ENCODE data around the gene MARCHF3.
"Not testable (repeated sequence)": the region's sequence is repeated elsewhere in the genome, so short reads cannot be mapped to it uniquely, and the experiment has no call there.

MARCHF3 gene

DNA sequence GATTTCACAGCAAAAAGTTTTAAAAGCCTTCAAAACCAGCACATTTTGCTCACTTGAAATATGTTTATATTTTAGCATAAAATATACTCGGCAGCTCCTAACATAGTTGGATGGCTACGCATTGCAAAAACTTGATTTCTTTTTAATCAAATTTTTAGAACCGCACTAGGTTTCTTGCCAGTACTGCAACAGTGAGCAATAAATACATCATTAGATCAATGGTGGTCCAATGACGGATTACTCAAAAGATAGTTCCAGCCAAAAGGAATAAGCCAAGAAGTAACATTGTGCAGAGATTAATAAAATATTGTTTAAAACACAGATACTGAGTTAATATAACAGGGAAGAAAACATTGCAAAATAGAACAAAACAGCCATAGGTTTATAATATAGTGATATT, 5.5 kb downstream of the MARCHF3 start:
- Histone ChIP-seq H3K36me3 (ENCODE audit: insufficient read depth, low read length) (no peaks in the 10 kb centered on the region), H3K4me2 (ENCODE audit: low read length) (no peak overlapping the region), H3K9me3 (replicated peaks; ENCODE audit: low read length) (no peaks in the 10 kb centered on the region), H3K27me3 (ENCODE audit: control insufficient read depth, insufficient read depth, low read length) (no peaks in the 10 kb centered on the region), H3K4me3 (ENCODE audit: low read length) (no peak overlapping the region), H3K4me1 (ENCODE audit: control insufficient read depth, insufficient read depth, low read length) (peaks cover 32% of the 10 kb centered on the region), H3K9ac (ENCODE audit: low read depth, low read length) (no peak overlapping the region)

DNA sequence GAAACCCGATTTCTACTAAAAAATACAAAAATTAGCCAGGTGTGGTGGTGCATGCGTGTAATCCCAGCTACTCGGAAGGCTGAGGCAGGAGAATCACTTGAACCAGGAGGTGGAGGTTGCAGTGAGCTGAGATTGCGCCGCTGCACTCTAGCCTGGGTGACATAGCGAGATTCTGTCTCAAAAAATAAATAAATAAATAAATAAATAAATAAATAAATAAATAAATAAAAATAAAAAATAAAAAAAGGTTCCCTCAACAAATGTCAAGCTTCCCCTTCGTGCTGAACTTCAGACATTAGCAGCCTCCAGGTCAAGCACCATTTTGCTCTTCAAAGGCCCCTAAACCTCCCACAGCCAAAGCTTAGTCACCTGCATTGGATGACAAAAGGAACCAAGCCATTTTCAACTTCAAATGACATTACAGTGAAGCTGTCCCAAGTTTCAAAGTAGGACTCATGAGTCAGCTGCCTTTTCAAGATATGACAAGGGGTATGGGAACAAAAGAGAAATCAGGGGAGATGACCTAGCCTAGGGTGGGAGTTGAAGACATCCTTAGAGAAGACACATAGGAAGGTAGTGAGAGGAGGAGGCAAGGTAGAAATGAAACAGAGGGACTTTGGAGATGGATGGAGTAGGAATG, 6.7 kb downstream of the MARCHF3 start:
- H3K4me3 ChIP-seq (ENCODE audit: low read length); H3K4me2 ChIP-seq (ENCODE audit: low read length); H3K9ac ChIP-seq (ENCODE audit: low read depth, low read length); H3K9me3 ChIP-seq (replicated peaks; ENCODE audit: low read length); H3K27me3 ChIP-seq (ENCODE audit: control insufficient read depth, insufficient read depth, low read length); H3K36me3 ChIP-seq (ENCODE audit: insufficient read depth, low read length): not testable (repeated sequence)
- peaks cover 24% of the 10 kb centered on the region for H3K4me1 ChIP-seq (ENCODE audit: control insufficient read depth, insufficient read depth, low read length)

DNA sequence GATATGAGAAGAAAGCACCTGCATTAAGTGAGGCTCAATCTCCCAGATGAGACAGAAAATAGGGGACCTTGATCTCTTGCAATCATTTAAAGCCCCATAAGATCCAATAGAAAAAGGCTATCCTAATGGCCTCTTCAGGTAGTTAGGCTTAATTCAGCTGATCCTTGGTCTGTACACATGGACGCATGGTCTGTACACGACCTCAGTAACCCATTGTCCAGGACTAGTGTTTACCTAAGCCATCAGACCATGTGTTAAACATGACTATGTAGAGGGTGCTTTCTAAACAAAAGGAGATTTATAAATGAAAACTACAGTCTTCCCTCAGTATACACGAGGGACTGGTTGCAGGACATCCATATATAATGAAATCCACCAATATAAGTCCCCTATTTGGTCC, 7.5 kb downstream of the MARCHF3 start:
- Histone ChIP-seq H3K4me2 (ENCODE audit: low read length) (no peak overlapping the region), H3K4me1 (ENCODE audit: control insufficient read depth, insufficient read depth, low read length) (peaks cover 16% of the 10 kb centered on the region), H3K9ac (ENCODE audit: low read depth, low read length) (no peak overlapping the region), H3K36me3 (ENCODE audit: insufficient read depth, low read length) (no peaks in the 10 kb centered on the region), H3K27me3 (ENCODE audit: control insufficient read depth, insufficient read depth, low read length) (no peaks in the 10 kb centered on the region), H3K9me3 (replicated peaks; ENCODE audit: low read length) (no peaks in the 10 kb centered on the region), H3K4me3 (ENCODE audit: low read length) (no peak overlapping the region)

DNA sequence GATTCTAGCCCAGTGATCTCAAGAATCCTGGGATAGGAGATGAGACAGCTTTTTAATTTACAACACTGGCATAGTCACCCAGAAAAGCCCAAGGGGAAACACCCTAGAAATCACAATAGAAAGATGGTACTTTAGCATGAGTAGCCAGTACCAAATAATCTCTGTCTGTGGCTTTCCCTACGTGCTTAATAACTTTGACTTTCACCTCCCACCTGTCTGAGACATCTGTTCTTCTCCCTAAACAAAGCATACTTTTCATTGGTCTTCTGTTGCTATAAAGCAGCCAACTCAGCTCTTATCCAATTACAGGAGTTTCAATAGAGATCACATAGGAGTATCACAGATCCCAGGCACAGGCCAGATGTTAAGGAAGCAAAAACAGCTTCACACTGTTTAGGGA, 10.4 kb downstream of the MARCHF3 start:
- no peaks in the 10 kb centered on the region for H3K4me1 ChIP-seq (ENCODE audit: control insufficient read depth, insufficient read depth, low read length)
- H3K9me3 ChIP-seq (replicated peaks; ENCODE audit: low read length), result no peaks in the 10 kb centered on the region
- no peaks in the 10 kb centered on the region for H3K36me3 ChIP-seq (ENCODE audit: insufficient read depth, low read length)
- no peak overlapping the region for H3K4me3 ChIP-seq (ENCODE audit: low read length)
- H3K9ac ChIP-seq (ENCODE audit: low read depth, low read length), result no peak overlapping the region
- no peaks in the 10 kb centered on the region for H3K27me3 ChIP-seq (ENCODE audit: control insufficient read depth, insufficient read depth, low read length)
- no peak overlapping the region for H3K4me2 ChIP-seq (ENCODE audit: low read length)

DNA sequence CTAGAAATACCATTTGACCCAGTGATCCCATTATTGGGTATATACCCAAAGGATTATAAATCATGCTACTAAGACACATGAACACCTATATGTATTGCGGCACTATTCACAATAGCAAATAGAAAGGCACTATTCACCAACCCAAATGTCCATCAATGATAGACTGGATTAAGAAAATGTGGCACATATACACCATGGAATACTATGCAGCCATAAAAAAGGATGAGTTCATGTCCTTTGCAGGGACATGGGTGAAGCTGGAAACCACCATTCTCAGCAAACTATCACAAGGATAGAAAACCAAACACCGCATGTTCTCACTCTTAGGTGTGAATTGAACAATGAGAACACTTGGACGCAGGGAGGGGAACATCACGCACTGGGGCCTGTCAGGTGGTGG, 13.6 kb downstream of the MARCHF3 start:
- H3K27me3 ChIP-seq (ENCODE audit: control insufficient read depth, insufficient read depth, low read length); H3K9me3 ChIP-seq (replicated peaks; ENCODE audit: low read length); H3K4me3 ChIP-seq (ENCODE audit: low read length); H3K4me2 ChIP-seq (ENCODE audit: low read length); H3K36me3 ChIP-seq (ENCODE audit: insufficient read depth, low read length); H3K9ac ChIP-seq (ENCODE audit: low read depth, low read length): not testable (repeated sequence)
- peaks cover 22% of the 10 kb centered on the region for H3K4me1 ChIP-seq (ENCODE audit: control insufficient read depth, insufficient read depth, low read length)

DNA sequence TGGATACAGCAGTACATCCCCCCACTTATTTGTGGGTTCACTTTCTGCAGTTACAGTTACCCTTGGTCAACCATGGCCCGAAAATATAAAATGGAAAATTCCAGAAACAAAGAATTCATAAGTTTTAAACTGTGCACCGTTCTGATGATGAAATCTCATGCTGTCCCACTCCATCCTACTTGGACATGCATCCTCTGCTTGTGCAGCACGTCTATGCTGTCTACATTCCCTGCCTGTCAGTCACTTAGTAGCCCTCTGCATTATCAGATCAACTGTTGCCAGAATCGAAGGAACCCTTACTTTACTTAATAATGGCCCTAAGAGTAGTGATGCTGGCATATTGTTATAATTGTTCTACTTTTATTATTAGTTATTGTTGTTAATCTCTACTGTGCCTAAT, 14.6 kb downstream of the MARCHF3 start:
- no peak overlapping the region for H3K4me3 ChIP-seq (ENCODE audit: low read length)
- no peak overlapping the region for H3K9ac ChIP-seq (ENCODE audit: low read depth, low read length)
- no peaks in the 10 kb centered on the region for H3K36me3 ChIP-seq (ENCODE audit: insufficient read depth, low read length)
- H3K9me3 ChIP-seq (replicated peaks; ENCODE audit: low read length), result no peaks in the 10 kb centered on the region
- H3K4me1 ChIP-seq (ENCODE audit: control insufficient read depth, insufficient read depth, low read length), result peaks cover 31% of the 10 kb centered on the region
- H3K27me3 ChIP-seq (ENCODE audit: control insufficient read depth, insufficient read depth, low read length), result no peaks in the 10 kb centered on the region
- no peak overlapping the region for H3K4me2 ChIP-seq (ENCODE audit: low read length)

DNA sequence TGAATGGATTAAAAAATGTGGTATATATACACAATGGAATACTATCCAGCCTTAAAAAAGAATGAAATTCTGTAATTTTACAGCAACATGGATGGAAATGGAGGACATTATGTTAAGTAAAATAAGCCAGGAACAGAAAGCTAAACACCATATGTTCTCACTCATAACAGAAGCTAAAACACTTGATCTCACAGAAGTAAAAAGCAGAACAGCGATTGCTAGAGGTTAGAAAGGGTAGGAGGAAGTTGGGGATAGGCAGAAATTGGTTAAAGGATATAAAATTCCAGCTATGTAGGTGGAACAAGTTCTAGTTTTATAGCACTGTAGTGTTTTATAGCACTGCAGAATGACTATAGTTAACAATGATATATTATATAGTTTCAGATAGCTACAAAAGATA, 15.8 kb downstream of the MARCHF3 start:
- Histone ChIP-seq H3K27me3 (ENCODE audit: control insufficient read depth, insufficient read depth, low read length) (no peaks in the 10 kb centered on the region), H3K36me3 (ENCODE audit: insufficient read depth, low read length) (no peaks in the 10 kb centered on the region), H3K4me1 (ENCODE audit: control insufficient read depth, insufficient read depth, low read length) (peaks cover 42% of the 10 kb centered on the region), H3K4me2 (ENCODE audit: low read length) (no peak overlapping the region), H3K9ac (ENCODE audit: low read depth, low read length) (no peak overlapping the region), H3K9me3 (replicated peaks; ENCODE audit: low read length) (no peaks in the 10 kb centered on the region), H3K4me3 (ENCODE audit: low read length) (no peak overlapping the region)

DNA sequence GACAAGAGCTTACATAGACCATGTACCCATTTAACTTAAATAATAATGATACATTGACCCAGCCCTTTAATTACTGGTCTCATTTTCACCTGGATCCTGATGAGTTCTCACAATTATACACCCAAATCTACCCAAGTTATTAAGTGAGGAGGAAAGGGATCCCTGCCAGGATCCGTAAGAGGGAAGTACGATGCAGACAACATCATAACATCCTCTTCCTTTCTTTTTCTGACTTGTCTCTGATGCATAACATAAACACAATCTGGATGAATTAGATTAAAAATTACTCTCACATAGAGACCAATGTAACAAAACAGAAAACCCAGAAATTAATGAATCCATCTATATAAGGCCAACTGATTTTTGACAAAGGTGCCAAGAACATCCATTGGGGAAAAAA, 17.0 kb downstream of the MARCHF3 start:
- no peaks in the 10 kb centered on the region for H3K36me3 ChIP-seq (ENCODE audit: insufficient read depth, low read length)
- peaks cover 48% of the 10 kb centered on the region for H3K4me1 ChIP-seq (ENCODE audit: control insufficient read depth, insufficient read depth, low read length)
- peak overlapping the region; percentile 59 for H3K9ac ChIP-seq (ENCODE audit: low read depth, low read length)
- H3K27me3 ChIP-seq (ENCODE audit: control insufficient read depth, insufficient read depth, low read length), result no peaks in the 10 kb centered on the region
- H3K4me2 ChIP-seq (ENCODE audit: low read length), result peak overlapping the region; percentile 67
- peak overlapping the region; percentile 41 for H3K4me3 ChIP-seq (ENCODE audit: low read length)
- no peaks in the 10 kb centered on the region for H3K9me3 ChIP-seq (replicated peaks; ENCODE audit: low read length)

DNA sequence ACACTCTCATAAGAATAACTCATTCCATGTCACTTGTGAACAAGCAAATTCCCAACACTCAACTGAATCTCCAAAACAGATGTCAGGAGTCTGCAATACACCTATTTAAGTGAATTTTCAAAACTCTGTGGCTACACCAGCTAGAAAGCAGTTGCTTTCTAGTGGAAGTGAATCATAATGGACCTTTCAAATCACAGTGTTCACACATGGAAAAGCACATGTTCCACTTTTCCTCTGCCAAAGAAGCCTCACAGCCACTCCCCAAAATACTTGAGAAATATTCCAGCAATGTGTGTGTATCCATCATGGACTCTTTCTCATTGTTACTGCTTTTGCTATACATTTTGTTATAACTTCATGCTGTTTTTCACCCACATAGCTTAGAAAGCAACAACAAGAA, 17.4 kb downstream of the MARCHF3 start:
- Histone ChIP-seq H3K27me3 (ENCODE audit: control insufficient read depth, insufficient read depth, low read length) (no peaks in the 10 kb centered on the region), H3K4me3 (ENCODE audit: low read length) (peak overlapping the region; percentile 41), H3K4me1 (ENCODE audit: control insufficient read depth, insufficient read depth, low read length) (peaks cover 51% of the 10 kb centered on the region), H3K36me3 (ENCODE audit: insufficient read depth, low read length) (no peaks in the 10 kb centered on the region), H3K9me3 (replicated peaks; ENCODE audit: low read length) (no peaks in the 10 kb centered on the region), H3K9ac (ENCODE audit: low read depth, low read length) (peak overlapping the region; percentile 59), H3K4me2 (ENCODE audit: low read length) (peak overlapping the region; percentile 67)

DNA sequence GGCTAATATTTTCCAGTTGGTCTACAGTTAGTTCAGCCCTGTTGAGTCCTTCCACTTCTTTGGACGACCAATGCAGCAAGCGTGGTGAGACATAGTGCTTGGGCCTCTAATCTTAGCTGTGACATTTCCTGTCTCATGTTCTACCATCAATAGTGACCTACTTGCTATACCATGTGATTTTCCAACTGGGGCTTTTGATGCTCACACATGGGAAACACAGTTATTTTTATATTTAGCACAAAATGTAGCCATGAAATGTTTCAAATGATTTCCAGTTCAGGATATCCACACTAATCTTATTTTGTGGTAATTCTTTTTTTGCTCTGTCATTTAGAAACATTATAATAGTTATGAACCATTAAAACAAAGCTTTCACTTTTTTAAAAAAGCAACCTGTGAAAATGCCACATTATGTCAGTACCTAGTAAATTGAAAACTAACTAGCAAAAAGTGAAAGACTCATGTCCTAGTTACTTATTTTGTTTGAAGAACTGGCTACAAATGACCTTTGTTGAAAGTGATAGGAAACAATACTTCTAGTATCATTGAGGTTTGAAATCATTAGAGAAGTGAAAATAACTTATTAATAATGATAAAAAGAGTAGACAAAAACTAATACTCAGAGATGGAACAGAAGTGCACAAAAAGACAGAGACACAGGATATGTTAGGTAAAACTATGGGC, 18.3 kb downstream of the MARCHF3 start:
- H3K4me2 ChIP-seq (ENCODE audit: low read length), result no peak overlapping the region
- peaks cover 52% of the 10 kb centered on the region for H3K4me1 ChIP-seq (ENCODE audit: control insufficient read depth, insufficient read depth, low read length)
- no peaks in the 10 kb centered on the region for H3K9me3 ChIP-seq (replicated peaks; ENCODE audit: low read length)
- no peak overlapping the region for H3K4me3 ChIP-seq (ENCODE audit: low read length)
- no peaks in the 10 kb centered on the region for H3K27me3 ChIP-seq (ENCODE audit: control insufficient read depth, insufficient read depth, low read length)
- no peaks in the 10 kb centered on the region for H3K36me3 ChIP-seq (ENCODE audit: insufficient read depth, low read length)
- H3K9ac ChIP-seq (ENCODE audit: low read depth, low read length), result no peak overlapping the region

DNA sequence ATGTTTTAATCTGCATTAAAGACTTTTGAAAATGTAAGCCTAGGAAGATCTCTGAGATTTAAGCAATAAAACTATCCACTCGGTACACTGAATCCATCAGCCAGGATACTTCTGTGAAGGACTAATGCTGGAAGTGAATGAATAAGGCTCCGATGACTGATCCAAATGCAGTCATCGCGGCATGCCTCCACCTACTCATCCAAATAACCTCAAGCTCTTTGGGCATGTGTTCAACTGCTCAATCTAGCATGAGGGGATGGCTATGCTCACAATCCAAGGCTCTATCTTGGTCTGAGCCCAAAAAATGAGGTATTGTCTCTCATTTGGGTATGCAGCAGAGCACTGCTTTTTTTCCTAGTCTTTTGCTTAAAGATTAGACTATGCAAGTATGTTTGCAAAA, 19.2 kb downstream of the MARCHF3 start:
- Histone ChIP-seq H3K9me3 (replicated peaks; ENCODE audit: low read length) (no peaks in the 10 kb centered on the region), H3K4me2 (ENCODE audit: low read length) (peak overlapping the region; percentile 17), H3K9ac (ENCODE audit: low read depth, low read length) (no peak overlapping the region), H3K4me1 (ENCODE audit: control insufficient read depth, insufficient read depth, low read length) (peaks cover 62% of the 10 kb centered on the region), H3K27me3 (ENCODE audit: control insufficient read depth, insufficient read depth, low read length) (no peaks in the 10 kb centered on the region), H3K4me3 (ENCODE audit: low read length) (no peak overlapping the region), H3K36me3 (ENCODE audit: insufficient read depth, low read length) (no peaks in the 10 kb centered on the region)

DNA sequence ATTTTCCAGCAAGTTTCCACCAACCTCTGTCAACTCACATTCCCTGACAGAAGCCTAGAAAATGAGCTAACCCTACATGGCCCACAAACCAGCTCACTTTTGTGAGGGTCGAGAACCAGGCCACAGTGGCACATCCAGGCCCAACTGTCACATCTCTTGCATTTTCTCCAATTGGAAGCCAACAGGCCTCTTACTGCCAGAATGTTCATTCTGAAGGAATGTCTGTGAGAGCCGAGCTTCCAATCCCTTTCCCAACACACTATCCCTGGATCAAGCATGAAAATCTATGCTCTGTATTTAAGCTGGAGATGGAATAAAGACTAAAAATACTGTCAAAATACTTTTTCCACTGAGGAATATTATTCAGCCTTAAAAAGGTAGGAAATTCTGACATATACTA, 20.0 kb downstream of the MARCHF3 start:
- H3K4me3 ChIP-seq (ENCODE audit: low read length), result no peak overlapping the region
- H3K9ac ChIP-seq (ENCODE audit: low read depth, low read length), result no peak overlapping the region
- no peak overlapping the region for H3K4me2 ChIP-seq (ENCODE audit: low read length)
- H3K4me1 ChIP-seq (ENCODE audit: control insufficient read depth, insufficient read depth, low read length), result peaks cover 62% of the 10 kb centered on the region
- H3K36me3 ChIP-seq (ENCODE audit: insufficient read depth, low read length), result no peaks in the 10 kb centered on the region
- H3K9me3 ChIP-seq (replicated peaks; ENCODE audit: low read length), result no peaks in the 10 kb centered on the region
- H3K27me3 ChIP-seq (ENCODE audit: control insufficient read depth, insufficient read depth, low read length), result no peaks in the 10 kb centered on the region

All from skeletal muscle satellite cell (primary cell).